Karpas-422 (cell line): ENCODE results near the gene TRIP13. TPM values are rescaled to one million over a fixed set of nuclear protein-coding genes. Genes with fewer than 3 reads are reported as not detected.
"Not testable (repeated sequence)": the region's sequence is repeated elsewhere in the genome, so short reads cannot be mapped to it uniquely, and the experiment has no call there.

Source experiments
- DNase-seq: peaks from one replicate; pipeline ENCODE4 v3.0.0-alpha.2; 2015
- H2AFZ ChIP-seq: fragments of 200-600 bp; sonication (generic); 2 replicates; pipeline ENCODE4 v1.6.1; 2014; ENCODE audit warnings: antibody characterized with exemption, low read length, mixed read lengths
- H3K27ac ChIP-seq: fragments of 200-600 bp; sonication (generic); 2 replicates; pipeline ENCODE4 v1.5.1; 2014; ENCODE audit warnings: mild to moderate bottlenecking, low read length, moderate library complexity
- H3K27me3 ChIP-seq: fragments of 200-600 bp; sonication (generic); 2 replicates; pipeline ENCODE4 v1.6.1; 2014; ENCODE audit warnings: low read length, mixed read lengths
- H3K36me3 ChIP-seq: fragments of 200-600 bp; sonication (generic); 2 replicates; pipeline ENCODE4 v1.6.1; 2014; ENCODE audit warnings: low read length, mixed read lengths; ENCODE audit not compliant: insufficient read depth
- H3K4me1 ChIP-seq: fragments of 200-600 bp; sonication (generic); 2 replicates; pipeline ENCODE4 v1.6.1; 2014; ENCODE audit warnings: mild to moderate bottlenecking, low read length, mixed read lengths
- H3K4me2 ChIP-seq: fragments of 200-600 bp; sonication (generic); 2 replicates; pipeline ENCODE4 v1.6.1; 2014; ENCODE audit warnings: low read length, low read depth, mild to moderate bottlenecking; ENCODE audit not compliant: poor library complexity, severe bottlenecking
- H3K4me3 ChIP-seq: fragments of 200-600 bp; sonication (generic); 2 replicates; pipeline ENCODE4 v1.5.1; 2014; ENCODE audit warnings: mild to moderate bottlenecking, antibody characterized with exemption, low read length, mixed read lengths
- H3K79me2 ChIP-seq: fragments of 200-600 bp; sonication (generic); 2 replicates; pipeline ENCODE4 v1.6.1; 2014; ENCODE audit warnings: mild to moderate bottlenecking, low read length, mixed read lengths
- H3K9ac ChIP-seq: fragments of 200-600 bp; sonication (generic); 2 replicates; pipeline ENCODE4 v1.6.0; 2014; ENCODE audit warnings: low read length
- H3K9me2 ChIP-seq: fragments of 200-600 bp; sonication (generic), shearing (Covaris generic); replicated peaks from 2 replicates; pipeline ENCODE4 v1.6.0; 2014; ENCODE audit warnings: mild to moderate bottlenecking, low read length, moderate library complexity; ENCODE audit not compliant: insufficient read depth
- H3K9me3 ChIP-seq: fragments of 300-700, 200-600 bp; sonication (generic); 2 replicates; pipeline ENCODE4 v1.6.1; 2014; ENCODE audit warnings: low read length, mixed read lengths
- H4K20me1 ChIP-seq: fragments of 200-600 bp; sonication (generic); 2 replicates; pipeline ENCODE4 v1.6.1; 2014; ENCODE audit warnings: mild to moderate bottlenecking, antibody characterized with exemption, low read length, low read depth; ENCODE audit not compliant: insufficient read depth
- total RNA-seq: library from RNA; depleted of rRNA; stranded (reverse); fragments of >200 nt; shearing (Covaris generic); gene quantifications from 2 replicates; pipeline ENCODE4 v1.2.3, GENCODE V29; 2014; ENCODE audit warnings: low replicate concordance

Gene TRIP13
- total RNA-seq, 1 experiment from 2014 or later, result 16.3 TPM

GRCh38 chr5:875931-876330 lies 16.8 kb upstream of the TRIP13 start:
- Histone ChIP-seq H3K4me1 (no peaks in the 10 kb centered on the region), H3K4me3 (no peak overlapping the region), H3K36me3 (peaks cover 14% of the 10 kb centered on the region; the same call in 1 of the 2 replicates), H3K9me2 (no peaks in the 10 kb centered on the region), H3K9ac (no peak overlapping the region), H3K27ac (no peak overlapping the region), H3K27me3 (no peaks in the 10 kb centered on the region), H4K20me1 (peaks cover 5% of the 10 kb centered on the region; the same call in 1 of the 2 replicates), H3K4me2 (no peak overlapping the region), H3K9me3 (no peaks in the 10 kb centered on the region), H2AFZ (no peak overlapping the region), H3K79me2 (no peaks in the 10 kb centered on the region)
- no peak for DNase-seq

- Histone ChIP-seq H3K4me2 (no peak overlapping the region), H3K27me3 (no peaks in the 10 kb centered on the region), H3K9ac (no peak overlapping the region), H3K27ac (no peak overlapping the region), H2AFZ (no peak overlapping the region), H3K36me3 (peaks cover 21% of the 10 kb centered on the region; the same call in 1 of the 2 replicates), H3K4me3 (no peak overlapping the region), H4K20me1 (peaks cover 9% of the 10 kb centered on the region; the same call in 1 of the 2 replicates), H3K79me2 (peaks cover 4% of the 10 kb centered on the region), H3K4me1 (no peaks in the 10 kb centered on the region), H3K9me3 (no peaks in the 10 kb centered on the region), H3K9me2 (no peaks in the 10 kb centered on the region)
- no peak for DNase-seq
Measured at GRCh38 chr5:876398-877365, 16.0 kb upstream of the TRIP13 start.

- Histone ChIP-seq H3K4me3 (no peak overlapping the region), H3K4me2 (no peak overlapping the region), H3K9ac (no peak overlapping the region), H3K27ac (no peak overlapping the region), H3K4me1 (no peaks in the 10 kb centered on the region), H3K27me3 (no peaks in the 10 kb centered on the region), H4K20me1 (peaks cover 21% of the 10 kb centered on the region), H3K9me2 (no peaks in the 10 kb centered on the region), H3K36me3 (peaks cover 35% of the 10 kb centered on the region), H3K79me2 (peaks cover 18% of the 10 kb centered on the region), H3K9me3 (no peaks in the 10 kb centered on the region), H2AFZ (no peak overlapping the region)
- DNase-seq, result no peak
Measured at GRCh38 chr5:878125-878524, 14.6 kb upstream of the TRIP13 start.

GRCh38 chr5:878677-879076 lies 14.0 kb upstream of the TRIP13 start:
- not testable (repeated sequence) for H3K4me1 ChIP-seq, H3K9me3 ChIP-seq, H3K27me3 ChIP-seq, H3K4me2 ChIP-seq, H3K27ac ChIP-seq, H2AFZ ChIP-seq, H3K9me2 ChIP-seq, H3K9ac ChIP-seq, DNase-seq, H3K4me3 ChIP-seq
- peaks cover 24% of the 10 kb centered on the region for H3K79me2 ChIP-seq
- peaks cover 37% of the 10 kb centered on the region for H3K36me3 ChIP-seq
- H4K20me1 ChIP-seq, result peaks cover 27% of the 10 kb centered on the region

GRCh38 chr5:880816-881550 lies 11.7 kb upstream of the TRIP13 start:
- H3K4me3 ChIP-seq, result no peak overlapping the region
- no peaks in the 10 kb centered on the region for H3K9me3 ChIP-seq
- H3K9me2 ChIP-seq, result no peaks in the 10 kb centered on the region
- H3K9ac ChIP-seq, result no peak overlapping the region
- peaks cover 47% of the 10 kb centered on the region for H3K79me2 ChIP-seq
- no peaks in the 10 kb centered on the region for H3K27me3 ChIP-seq
- peaks cover 38% of the 10 kb centered on the region for H3K36me3 ChIP-seq
- no peak overlapping the region for H3K27ac ChIP-seq
- no peaks in the 10 kb centered on the region for H3K4me1 ChIP-seq
- no peak overlapping the region for H2AFZ ChIP-seq
- H3K4me2 ChIP-seq, result no peak overlapping the region
- DNase-seq, result no peak
- H4K20me1 ChIP-seq, result peaks cover 35% of the 10 kb centered on the region

- no peak overlapping the region for H2AFZ ChIP-seq
- H3K27me3 ChIP-seq, result no peaks in the 10 kb centered on the region
- no peak overlapping the region for H3K4me2 ChIP-seq
- H3K27ac ChIP-seq, result no peak overlapping the region
- H3K36me3 ChIP-seq, result peaks cover 38% of the 10 kb centered on the region
- peaks cover 52% of the 10 kb centered on the region for H3K79me2 ChIP-seq
- no peaks in the 10 kb centered on the region for H3K9me3 ChIP-seq
- peaks cover 35% of the 10 kb centered on the region for H4K20me1 ChIP-seq
- no peak overlapping the region for H3K4me3 ChIP-seq
- no peak for DNase-seq
- no peaks in the 10 kb centered on the region for H3K9me2 ChIP-seq
- no peaks in the 10 kb centered on the region for H3K4me1 ChIP-seq
- H3K9ac ChIP-seq, result no peak overlapping the region
Measured at GRCh38 chr5:881551-881935, 11.1 kb upstream of the TRIP13 start.

- no peaks in the 10 kb centered on the region for H3K9me2 ChIP-seq
- DNase-seq, result no peak
- no peaks in the 10 kb centered on the region for H3K9me3 ChIP-seq
- H4K20me1 ChIP-seq, result peaks cover 35% of the 10 kb centered on the region
- no peak overlapping the region for H3K9ac ChIP-seq
- H3K4me2 ChIP-seq, result no peak overlapping the region
- H2AFZ ChIP-seq, result no peak overlapping the region
- H3K27me3 ChIP-seq, result no peaks in the 10 kb centered on the region
- H3K79me2 ChIP-seq, result peaks cover 55% of the 10 kb centered on the region
- H3K4me1 ChIP-seq, result no peaks in the 10 kb centered on the region
- H3K4me3 ChIP-seq, result no peak overlapping the region
- no peak overlapping the region for H3K27ac ChIP-seq
- peaks cover 43% of the 10 kb centered on the region for H3K36me3 ChIP-seq
Measured at GRCh38 chr5:882253-883183, 10.2 kb upstream of the TRIP13 start.
